Naive thymus-derived CD4-positive, alpha-beta T cell (primary cell): ENCODE results near the gene SAPCD2. TPM values are rescaled to one million over a fixed set of nuclear protein-coding genes. Genes with fewer than 3 reads are reported as not detected.
"Not testable (repeated sequence)": the region's sequence is repeated elsewhere in the genome, so short reads cannot be mapped to it uniquely, and the experiment has no call there.

ENCODE experiments used
- ATAC-seq: fragments of 150-1000 bp; cut with Tn5 transposase; 2 replicates; pipeline ENCODE4 v1.10.0; 2021; ENCODE audit warnings: mild to moderate bottlenecking, moderate library complexity
- CTCF ChIA-PET: fragments of 350-600 bp; sonication (Branson Sonifier 250); formaldehyde crosslinking; loops from one replicate; lab custom pipeline; 2021; ENCODE audit warnings: antibody characterized with exemption; lab: Charles Lee
- POLR2A ChIA-PET: fragments of 350-600 bp; sonication (Branson Sonifier 250); formaldehyde crosslinking; loops from one replicate; lab custom pipeline; 2021; ENCODE audit warnings: antibody characterized with exemption, inconsistent platforms; lab: Charles Lee
- DNase-seq, 9 donors: peaks; one replicate each; pipeline versions ENCODE4 v3.0.0 to v3.0.0-alpha.2; 2020 to 2022; ENCODE audit warnings: mixed read lengths in 1 of 9
- H3K27ac ChIP-seq: one replicate; pipeline ENCODE4 v1.7.0; 2013; ENCODE audit warnings: mild to moderate bottlenecking, low read depth, low read length, moderate library complexity
- H3K27me3 ChIP-seq, 2 donors: one replicate each; pipeline ENCODE4 v1.7.0; 2013; ENCODE audit warnings: low read length in 2 of 2, mild to moderate bottlenecking in 2 of 2, moderate library complexity in 2 of 2; ENCODE audit not compliant: control insufficient read depth in 2 of 2, insufficient read depth in 2 of 2
- H3K36me3 ChIP-seq, 3 experiments: 1 replicate in 2 of 3; 2 replicates in 1 of 3; pipeline ENCODE4 v1.7.0; 2013; ENCODE audit warnings: low read length in 3 of 3, mild to moderate bottlenecking in 3 of 3, moderate library complexity in 1 of 3; ENCODE audit not compliant: insufficient read depth in 3 of 3, control insufficient read depth in 2 of 3
- H3K4me1 ChIP-seq, 2 donors: one replicate each; pipeline ENCODE4 v1.7.0; 2013; ENCODE audit warnings: low read length in 2 of 2, mild to moderate bottlenecking in 2 of 2, moderate library complexity in 1 of 2; ENCODE audit not compliant: control insufficient read depth in 2 of 2, insufficient read depth in 2 of 2
- H3K4me3 ChIP-seq: 2 replicates; pipeline ENCODE4 v1.7.0; 2013; ENCODE audit warnings: mild to moderate bottlenecking, low read length
- H3K9me3 ChIP-seq, 3 experiments: 1 replicate in 2 of 3; 2 replicates in 1 of 3; pipeline ENCODE4 v1.7.0; 2013; ENCODE audit warnings: low read length in 3 of 3; ENCODE audit not compliant: control insufficient read depth in 2 of 3
- H3K27ac Mint-ChIP-seq, 9 donors: one replicate each; pipeline ENCODE4 v1.8.0; 2020 to 2022; ENCODE audit warnings: mixed read lengths in 9 of 9, mild to moderate bottlenecking in 8 of 9, moderate library complexity in 5 of 9, inconsistent platforms in 2 of 9
- H3K27me3 Mint-ChIP-seq, 5 donors: one replicate each; pipeline ENCODE4 v1.8.0; 2021 to 2022; ENCODE audit warnings: mixed read lengths in 5 of 5, mild to moderate bottlenecking in 1 of 5
- H3K36me3 Mint-ChIP-seq, 5 donors: one replicate each; pipeline ENCODE4 v1.8.0; 2020 to 2022; ENCODE audit warnings: mixed read lengths in 5 of 5, mild to moderate bottlenecking in 3 of 5, inconsistent platforms in 1 of 5
- H3K4me1 Mint-ChIP-seq, 7 donors: one replicate each; pipeline ENCODE4 v1.8.0; 2020 to 2022; ENCODE audit warnings: mixed read lengths in 7 of 7, mild to moderate bottlenecking in 3 of 7, inconsistent platforms in 1 of 7
- H3K4me3 Mint-ChIP-seq, 10 donors: one replicate each; pipeline ENCODE4 v1.8.0; 2020 to 2022; ENCODE audit warnings: mild to moderate bottlenecking in 10 of 10, mixed read lengths in 10 of 10, moderate library complexity in 6 of 10, inconsistent platforms in 2 of 10
- H3K9me3 Mint-ChIP-seq, 11 donors: one replicate each; pipeline ENCODE4 v1.8.0; 2020 to 2022; ENCODE audit warnings: mixed read lengths in 11 of 11, mild to moderate bottlenecking in 4 of 11, inconsistent platforms in 1 of 11, moderate library complexity in 1 of 11
- intact Hi-C, 2 donors: fragments of 100-400 bp; cut with micrococcal nuclease; formaldehyde crosslinking; loops; one replicate each; pipeline ENCODE4 v1.15.1; 2023
- polyA plus RNA-seq, 2 donors: library from polyadenylated mRNA; unstranded; fragments of 300-500 nt; fragmentation: Illumina TruSeq; gene quantifications; one replicate each; pipeline ENCODE4 v1.2.3, GENCODE V29; 2021
- total RNA-seq, 6 experiments: library from RNA in 5 of 6; stranded (reverse) in 5 of 6; gene quantifications; 1 replicate in 5 of 6; 2 replicates in 1 of 6; pipeline ENCODE4 v1.2.3 and lab custom pipeline; 2021 to 2026

SAPCD2 gene
- total and polyA plus RNA-seq, 7 experiments from 2014 or later = 0.16 to 22.1 (median 0.47) TPM; not detected in 1

GRCh38 chr9:137035937-137036336, 34.4 kb downstream of the SAPCD2 start:
- no peak overlapping the region for H3K4me3 ChIP-seq
- POLR2A ChIA-PET = interaction anchor here (1.0 to 1.5 kb wide), 5 partner anchors 9 to 248 kb away, joined by 3 to 7 read pairs (median 3); partner anchors contain the start of gene FBXW5
- H3K4me1 Mint-ChIP-seq = peaks cover 11 to 29% (median 16%) of the 10 kb centered on the region in 7 donors

GRCh38 chr9:137035507-137035834, 34.9 kb downstream of the SAPCD2 start:
- DNase-seq (peak in 1 of 9 donors; percentile 22), ATAC-seq (no peak)
- Histone ChIP-seq H3K27me3 (no peaks in the 10 kb centered on the region), H3K36me3 (no peaks in the 10 kb centered on the region), H3K9me3 (no peaks in the 10 kb centered on the region), H3K4me3 (no peak overlapping the region), H3K4me1 (peaks cover 33 to 38% of the 10 kb centered on the region in 2 donors), H3K27ac (no peak overlapping the region)
- POLR2A ChIA-PET = interaction anchor here (0.6 to 1.5 kb wide), 12 partner anchors 9 to 248 kb away, joined by 3 to 7 read pairs (median 3); partner anchors contain the start of genes FBXW5 and MAN1B1
- H3K27ac Mint-ChIP-seq = peak overlapping the region in 1 of 9 donors; percentile 85
- intact Hi-C loops = loop anchor here (1.0 to 2.0 kb wide), 5 partner anchors 31 to 248 kb away; partner anchors contain the start of genes AJM1 (in 1 of the 2), C8G (in 1 of the 2) and FBXW5 (in 1 of the 2)
- H3K36me3 Mint-ChIP-seq = no peaks in the 10 kb centered on the region
- CTCF ChIA-PET = interaction anchor here (0.8 to 3.5 kb wide), 17 partner anchors 9 to 275 kb away, joined by 3 to 49 read pairs (median 4); partner anchors contain the start of genes AJM1, RABL6 and TMEM141
- H3K9me3 Mint-ChIP-seq = no peaks in the 10 kb centered on the region
- peak overlapping the region in 5 of 10 donors; percentile 55 to 81 (median 65) for H3K4me3 Mint-ChIP-seq
- H3K4me1 Mint-ChIP-seq = peaks cover 11 to 33% (median 21%) of the 10 kb centered on the region in 7 donors
- peaks cover 0 to 4% (median 0%) of the 10 kb centered on the region in 5 donors for H3K27me3 Mint-ChIP-seq

More at GRCh38 chr9:137035937-137036336, 34.4 kb downstream of the SAPCD2 start:
- H3K36me3 ChIP-seq = no peaks in the 10 kb centered on the region
- Mint-ChIP-seq H3K36me3 (no peaks in the 10 kb centered on the region), H3K9me3 (no peaks in the 10 kb centered on the region), H3K4me3 (no peak overlapping the region), H3K27ac (no peak overlapping the region), H3K27me3 (peaks cover 0 to 4% (median 0%) of the 10 kb centered on the region in 5 donors)
- intact Hi-C loops = loop anchor here (1.0 to 2.0 kb wide), 5 partner anchors 32 to 249 kb away; partner anchors contain the start of genes AJM1 (in 1 of the 2), C8G (in 1 of the 2) and FBXW5 (in 1 of the 2)
- H3K4me1 ChIP-seq = peaks cover 28 to 33% of the 10 kb centered on the region in 2 donors
- no peak for ATAC-seq
- DNase-seq = no peak
- CTCF ChIA-PET = interaction anchor here (0.9 to 3.5 kb wide), 9 partner anchors 9 to 276 kb away, joined by 3 to 49 read pairs (median 4); partner anchors contain the start of genes RABL6 and TMEM141
- H3K27me3 ChIP-seq = no peaks in the 10 kb centered on the region
- no peak overlapping the region for H3K27ac ChIP-seq
- H3K9me3 ChIP-seq = no peaks in the 10 kb centered on the region

- peaks cover 38 to 43% of the 10 kb centered on the region in 2 donors for H3K4me1 ChIP-seq
- ATAC-seq = peak; percentile 84
- Mint-ChIP-seq H3K27me3 (peaks cover 0 to 3% (median 0%) of the 10 kb centered on the region in 5 donors), H3K36me3 (no peaks in the 10 kb centered on the region), H3K4me1 (peaks cover 11 to 37% (median 26%) of the 10 kb centered on the region in 7 donors), H3K27ac (peak overlapping the region in 4 of 9 donors; percentile 19 to 85 (median 43)), H3K9me3 (no peaks in the 10 kb centered on the region), H3K4me3 (peak overlapping the region; percentile 55 to 81 (median 66))
- intact Hi-C loops = loop anchor here (1.0 to 2.0 kb wide), 5 partner anchors 31 to 248 kb away; partner anchors contain the start of genes AJM1 (in 1 of the 2), C8G (in 1 of the 2) and FBXW5 (in 1 of the 2)
- no peak overlapping the region for H3K27ac ChIP-seq
- no peaks in the 10 kb centered on the region for H3K36me3 ChIP-seq
- peak overlapping the region; percentile 34 for H3K4me3 ChIP-seq
- peak; percentile 74 to 88 (median 82) for DNase-seq
- no peaks in the 10 kb centered on the region for H3K9me3 ChIP-seq
- POLR2A ChIA-PET = interaction anchor here (0.6 to 1.5 kb wide), 14 partner anchors 8 to 247 kb away, joined by 3 to 7 read pairs (median 3); partner anchors contain the start of genes FBXW5, MAN1B1 and TRAF2
- CTCF ChIA-PET = interaction anchor here (0.7 to 3.5 kb wide), 18 partner anchors 8 to 275 kb away, joined by 3 to 49 read pairs (median 4); partner anchors contain the start of genes AJM1, RABL6 and TMEM141
- H3K27me3 ChIP-seq = no peaks in the 10 kb centered on the region
Observed at GRCh38 chr9:137034709-137035506, 35.4 kb downstream of the SAPCD2 start.

- POLR2A ChIA-PET = interaction anchor here (0.8 to 1.5 kb wide), 5 partner anchors 13 to 153 kb away, joined by 3 to 4 read pairs (median 3); partner anchors contain the start of genes FBXW5 and TRAF2
- CTCF ChIA-PET = interaction anchor here (0.7 to 3.5 kb wide), 10 partner anchors 8 to 256 kb away, joined by 3 to 49 read pairs (median 4); partner anchors contain the start of genes AJM1, RABL6 and TMEM141
- Mint-ChIP-seq H3K27me3 (peaks cover 0 to 8% (median 0%) of the 10 kb centered on the region in 5 donors), H3K4me1 (peaks cover 18 to 43% (median 33%) of the 10 kb centered on the region in 7 donors), H3K4me3 (peak overlapping the region; percentile 55 to 81 (median 66)), H3K27ac (peak overlapping the region in 4 of 9 donors; percentile 28 to 85 (median 56)), H3K36me3 (no peaks in the 10 kb centered on the region), H3K9me3 (no peaks in the 10 kb centered on the region)
- Histone ChIP-seq H3K27ac (no peak overlapping the region), H3K4me1 (peaks cover 46 to 51% of the 10 kb centered on the region in 2 donors), H3K9me3 (no peaks in the 10 kb centered on the region), H3K27me3 (no peaks in the 10 kb centered on the region), H3K4me3 (no peak overlapping the region), H3K36me3 (no peaks in the 10 kb centered on the region)
- DNase-seq (no peak), ATAC-seq (no peak)
- intact Hi-C loops = loop anchor here (2.0 kb wide), 2 partner anchors 85 to 89 kb away; partner anchors contain the start of genes C8G (in 1 of the 2) and FBXW5 (in 1 of the 2)
Observed at GRCh38 chr9:137034039-137034708, 36.2 kb downstream of the SAPCD2 start.

- POLR2A ChIA-PET, H3K36me3 ChIP-seq, H3K9me3 ChIP-seq, H3K27me3 Mint-ChIP-seq, DNase-seq, H3K4me3 ChIP-seq, H3K27me3 ChIP-seq, H3K27ac ChIP-seq, H3K9me3 Mint-ChIP-seq, ATAC-seq, intact Hi-C loops, H3K36me3 Mint-ChIP-seq: not testable (repeated sequence)
- CTCF ChIA-PET = interaction anchor here (1.2 to 3.5 kb wide), 2 partner anchors 190 to 245 kb away, joined by 3 to 49 read pairs; partner anchors contain the start of gene TMEM141
- peak overlapping the region in 4 of 10 donors; percentile 9 to 36 (median 16) for H3K4me3 Mint-ChIP-seq
- peaks cover 18 to 48% (median 38%) of the 10 kb centered on the region in 7 donors for H3K4me1 Mint-ChIP-seq
- peak overlapping the region in 3 of 9 donors; percentile 46 to 61 (median 54) for H3K27ac Mint-ChIP-seq
- peaks cover 53 to 56% of the 10 kb centered on the region in 2 donors for H3K4me1 ChIP-seq
Observed at GRCh38 chr9:137033481-137033880, 36.9 kb downstream of the SAPCD2 start.
